Gastrocnemius medialis (tissue), 4 donors: Measurements from ENCODE around the gene GDF9. TPM values are rescaled to one million over a fixed set of nuclear protein-coding genes. Genes with fewer than 3 reads are reported as not detected.
A peak's percentile ranks its signal among the peaks of the same experiment; 100 is the strongest.

ENCODE experiments used
- ATAC-seq, 2 donors: fragments of 150-250 bp; one replicate each; pipeline ENCODE4 v1.9.1; 2016
- DNase-seq, 2 donors: peaks; one replicate each; pipeline ENCODE4 v3.0.0-alpha.2; 2019
- H3K27ac ChIP-seq, 4 donors: fragments of 200-600 bp; sonication (generic); 1 replicate in 1 of 4; 2 replicates in 3 of 4; pipeline ENCODE4 v1.5.1; 2016 to 2018; ENCODE audit warnings: mild to moderate bottlenecking in 2 of 4, moderate library complexity in 1 of 4
- H3K27me3 ChIP-seq, 3 donors: fragments of 200-600 bp; sonication (generic) in 2 of 3; 1 replicate in 1 of 3; 2 replicates in 2 of 3; pipeline versions ENCODE4 v1.5.1 to v1.6.0; 2016 to 2019; ENCODE audit warnings: mild to moderate bottlenecking in 1 of 3, moderate library complexity in 1 of 3
- H3K36me3 ChIP-seq, 2 donors: fragments of 200-600 bp; sonication (generic) in 1 of 2; one replicate each; pipeline ENCODE4 v1.5.1; 2017 to 2018
- H3K4me1 ChIP-seq, 2 donors: fragments of 200-600 bp; sonication (generic) in 1 of 2; one replicate each; pipeline ENCODE4 v1.5.1; 2016 to 2017; ENCODE audit warnings: mild to moderate bottlenecking in 2 of 2
- H3K4me3 ChIP-seq, 4 donors: fragments of 200-600 bp; sonication (generic) in 3 of 4; 1 replicate in 1 of 4; 2 replicates in 3 of 4; pipeline ENCODE4 v1.5.1; 2016 to 2019; ENCODE audit warnings: mild to moderate bottlenecking in 2 of 4
- H3K9me3 ChIP-seq, 3 donors: fragments of 200-600 bp; sonication (generic) in 2 of 3; 1 replicate in 1 of 3; 2 replicates in 2 of 3; pipeline ENCODE4 v1.5.1; 2016 to 2019
- POLR2A ChIP-seq, 2 donors: fragments of 450-650 bp; IDR thresholded peaks; one replicate each; pipeline ENCODE4 v1.6.1; 2017; ENCODE audit warnings: antibody characterized with exemption in 2 of 2, mild to moderate bottlenecking in 2 of 2, moderate library complexity in 2 of 2
- in situ Hi-C, 4 donors: fragments of 200-750 bp; cut with MboI; loops; one replicate each; pipeline versions ENCODE4 v1.15.0 to v1.8.0; 2017; ENCODE audit warnings: low sequenced_read_pairs in 4 of 4
- intact Hi-C: fragments of 100-400 bp; cut with DNase I; formaldehyde crosslinking; loops from one replicate; pipeline ENCODE4 v1.15.1; 2023; ENCODE audit warnings: low total_unique reads
- total RNA-seq, 4 donors: library from RNA; depleted of rRNA; stranded (reverse); fragments of >200 nt; gene quantifications; one replicate each; pipeline versions ENCODE4 v1.1.0 to v1.2.3, GENCODE V29; 2016
- TF ChIP-seq, protein P1 (sequence below), 5 experiments: fragments of 450-650 bp in 3 of 5; fragments of 200-600 bp in 2 of 5; sonication (generic) in 2 of 5; IDR thresholded peaks in 4 of 5; conservative IDR thresholded peaks in 1 of 5; 1 replicate in 4 of 5; 2 replicates in 1 of 5; pipeline ENCODE4 v1.5.1; 2016 to 2019; ENCODE audit warnings: antibody characterized with exemption in 5 of 5, mild to moderate bottlenecking in 3 of 5, moderate library complexity in 3 of 5

GDF9 gene
- total RNA-seq, 4 donors from 2014 or later = 0.13 to 2.5 (median 0.46) TPM; not detected in 1

DNA sequence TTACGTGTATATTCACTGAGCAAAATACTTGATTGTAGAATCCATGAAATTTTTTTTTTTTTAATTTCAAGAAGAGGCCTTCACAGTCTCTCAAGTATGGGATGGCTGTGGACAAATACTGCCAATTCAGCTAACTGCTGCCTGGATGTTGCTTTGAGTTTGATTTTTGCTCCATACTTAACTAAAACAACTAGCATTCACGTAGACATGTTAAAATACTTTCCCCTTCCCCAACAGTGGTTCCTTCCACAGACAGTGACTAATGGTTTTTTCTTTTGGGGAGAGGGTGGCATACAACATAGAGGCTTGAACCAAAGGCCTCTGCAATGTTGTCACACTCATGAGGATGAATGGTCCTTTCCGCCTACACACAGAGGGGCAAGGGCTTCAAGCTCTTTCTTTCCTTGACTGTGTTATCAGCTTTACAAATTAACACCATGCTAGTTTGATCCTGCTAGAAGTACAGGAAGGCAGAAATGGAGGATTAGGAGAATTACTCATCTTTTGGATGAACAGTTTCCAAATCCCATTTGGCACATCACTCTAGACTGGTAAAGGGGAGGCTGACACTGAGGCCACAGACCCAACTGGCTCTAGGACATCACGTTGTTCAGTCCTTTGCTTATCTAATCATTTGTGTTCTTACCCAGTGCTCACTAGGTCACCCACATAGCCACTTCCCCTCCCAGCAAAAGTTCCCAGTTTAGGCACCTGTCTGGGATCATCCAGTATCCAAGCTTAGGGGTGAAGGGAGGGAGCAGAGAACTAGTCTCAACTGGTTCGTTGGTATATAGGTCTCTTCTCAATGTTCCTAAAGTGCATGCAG, 5.4 kb upstream of the GDF9 start:
- Histone ChIP-seq H3K4me3 (no peak overlapping the region), H3K4me1 (peaks cover 39 to 41% of the 10 kb centered on the region in 2 donors), H3K9me3 (no peaks in the 10 kb centered on the region), H3K36me3 (peaks cover 0 to 35% of the 10 kb centered on the region in 2 donors), H3K27ac (peak overlapping the region in 2 of 4 donors; percentile 2 to 14), H3K27me3 (no peaks in the 10 kb centered on the region)
- intact Hi-C loops = no loop called here
- no peak for DNase-seq
- TF ChIP-seq POLR2A (IDR thresholded peaks at IDR 0.05) = no peak
- TF ChIP-seq, protein P1, sequence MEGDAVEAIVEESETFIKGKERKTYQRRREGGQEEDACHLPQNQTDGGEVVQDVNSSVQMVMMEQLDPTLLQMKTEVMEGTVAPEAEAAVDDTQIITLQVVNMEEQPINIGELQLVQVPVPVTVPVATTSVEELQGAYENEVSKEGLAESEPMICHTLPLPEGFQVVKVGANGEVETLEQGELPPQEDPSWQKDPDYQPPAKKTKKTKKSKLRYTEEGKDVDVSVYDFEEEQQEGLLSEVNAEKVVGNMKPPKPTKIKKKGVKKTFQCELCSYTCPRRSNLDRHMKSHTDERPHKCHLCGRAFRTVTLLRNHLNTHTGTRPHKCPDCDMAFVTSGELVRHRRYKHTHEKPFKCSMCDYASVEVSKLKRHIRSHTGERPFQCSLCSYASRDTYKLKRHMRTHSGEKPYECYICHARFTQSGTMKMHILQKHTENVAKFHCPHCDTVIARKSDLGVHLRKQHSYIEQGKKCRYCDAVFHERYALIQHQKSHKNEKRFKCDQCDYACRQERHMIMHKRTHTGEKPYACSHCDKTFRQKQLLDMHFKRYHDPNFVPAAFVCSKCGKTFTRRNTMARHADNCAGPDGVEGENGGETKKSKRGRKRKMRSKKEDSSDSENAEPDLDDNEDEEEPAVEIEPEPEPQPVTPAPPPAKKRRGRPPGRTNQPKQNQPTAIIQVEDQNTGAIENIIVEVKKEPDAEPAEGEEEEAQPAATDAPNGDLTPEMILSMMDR (IDR thresholded peaks at IDR 0.05 in 4 of 5, conservative IDR thresholded peaks at IDR 0.05 in 1 of 5) = no peak
- in situ Hi-C loops = loop anchor here in 2 of 4 donors (25.0 kb wide), 1 partner anchor 484 kb away; no protein-coding TSS in a partner anchor
- no peak for ATAC-seq

DNA sequence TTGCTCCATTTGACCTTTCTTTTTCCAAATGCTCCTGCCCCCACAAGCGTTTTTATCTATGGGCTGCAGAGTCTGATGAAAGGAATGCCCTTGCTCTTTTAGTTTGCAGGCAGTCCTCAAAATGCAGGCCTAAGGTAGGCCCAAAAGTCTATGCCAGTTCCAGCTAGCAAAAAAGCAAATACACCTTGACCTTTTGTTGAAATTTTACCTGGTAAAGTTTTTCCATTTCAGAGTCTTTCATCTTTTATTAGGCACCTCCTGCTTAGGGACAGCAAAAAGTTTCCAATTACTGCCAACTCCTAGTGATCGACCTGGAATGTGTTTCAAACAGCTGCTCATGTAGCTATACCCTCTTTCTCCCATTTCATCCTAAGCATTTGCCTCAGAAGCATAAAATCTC, 4.5 kb upstream of the GDF9 start:
- intact Hi-C loops = no loop called here
- in situ Hi-C loops = loop anchor here in 2 of 4 donors (25.0 kb wide), 1 partner anchor 484 kb away; no protein-coding TSS in a partner anchor
- no peaks in the 10 kb centered on the region for H3K27me3 ChIP-seq
- H3K4me1 ChIP-seq = peaks cover 37 to 39% of the 10 kb centered on the region in 2 donors
- no peak for DNase-seq
- peaks cover 0 to 35% of the 10 kb centered on the region in 2 donors for H3K36me3 ChIP-seq
- peak overlapping the region in 2 of 4 donors; percentile 14 to 26 for H3K27ac ChIP-seq
- no peak overlapping the region for H3K4me3 ChIP-seq
- ATAC-seq = no peak
- H3K9me3 ChIP-seq = no peaks in the 10 kb centered on the region
- TF ChIP-seq POLR2A (IDR thresholded peaks at IDR 0.05) = no peak
- TF ChIP-seq, protein P1 (IDR thresholded peaks at IDR 0.05 in 4 of 5, conservative IDR thresholded peaks at IDR 0.05 in 1 of 5) = no peak

DNA sequence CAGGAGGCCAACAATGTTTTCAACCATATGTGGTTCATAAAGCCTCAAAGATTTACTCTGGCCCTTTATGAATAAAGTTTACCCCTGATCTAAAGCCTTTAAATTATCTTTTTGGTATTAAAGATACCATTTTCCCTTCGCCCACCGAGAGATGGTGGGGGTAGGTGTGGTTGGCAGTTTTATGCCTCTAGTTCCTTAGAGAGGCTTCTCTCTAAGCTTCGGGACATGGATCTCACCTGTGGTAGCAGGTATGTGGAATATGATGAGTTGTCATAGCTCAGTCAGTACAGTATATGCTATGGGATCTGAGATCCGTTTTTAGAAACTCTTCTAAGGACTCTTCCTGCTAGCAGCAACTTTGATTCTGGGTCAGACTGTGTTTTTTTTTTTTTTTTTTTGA, 2.5 kb upstream of the GDF9 start:
- peaks cover 39 to 41% of the 10 kb centered on the region in 2 donors for H3K4me1 ChIP-seq

DNA sequence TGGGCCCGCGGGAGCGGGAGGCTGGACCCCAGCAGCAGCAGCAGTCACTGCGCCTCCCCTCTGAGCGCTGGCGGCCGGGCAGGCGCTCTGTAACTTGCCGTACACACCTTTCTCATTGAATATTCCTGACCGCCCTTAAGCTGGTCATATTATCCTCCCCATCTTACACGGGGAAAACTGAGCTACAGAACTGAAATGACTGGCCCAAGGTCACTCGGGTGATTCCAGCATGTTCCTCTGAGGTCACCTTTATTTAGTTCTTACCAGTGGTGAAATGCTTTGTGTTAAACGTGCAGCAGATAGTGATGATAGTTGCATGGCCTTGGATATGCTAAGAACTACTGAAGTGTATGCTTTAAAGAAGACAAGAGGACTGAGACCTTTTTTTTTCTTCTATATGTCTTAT, 780 bp upstream of the GDF9 start:
- H3K4me3 ChIP-seq = peak overlapping the region; percentile 63 to 92 (median 85)
- TF ChIP-seq, protein P1 (IDR thresholded peaks at IDR 0.05 in 4 of 5, conservative IDR thresholded peaks at IDR 0.05 in 1 of 5) = no peak
- TF ChIP-seq POLR2A (IDR thresholded peaks at IDR 0.05) = no peak

More for the DNA sequence above, 2.5 kb upstream of the GDF9 start:
- H3K4me3 ChIP-seq = no peak overlapping the region
- DNase-seq = no peak
- in situ Hi-C loops = loop anchor here in 2 of 4 donors (25.0 kb wide), 1 partner anchor 481 kb away; no protein-coding TSS in a partner anchor
- no peak for TF ChIP-seq POLR2A (IDR thresholded peaks at IDR 0.05)
- TF ChIP-seq, protein P1 (IDR thresholded peaks at IDR 0.05 in 4 of 5, conservative IDR thresholded peaks at IDR 0.05 in 1 of 5) = no peak
- no peak for ATAC-seq
- peaks cover 0 to 25% of the 10 kb centered on the region in 2 donors for H3K36me3 ChIP-seq
- intact Hi-C loops = loop anchor here (5.0 kb wide), 1 partner anchor 94 kb away; the partner anchor contains the start of gene AFF4
- H3K27ac ChIP-seq = peak overlapping the region in 1 of 4 donors; percentile 14
- no peaks in the 10 kb centered on the region for H3K9me3 ChIP-seq
- no peaks in the 10 kb centered on the region for H3K27me3 ChIP-seq

More for the DNA sequence above, 780 bp upstream of the GDF9 start:
- peaks cover 27 to 31% of the 10 kb centered on the region in 2 donors for H3K4me1 ChIP-seq
- DNase-seq (no peak), ATAC-seq (peak in 1 of 2 donors; percentile 9)
- in situ Hi-C loops = loop anchor here in 2 of 4 donors (25.0 kb wide), 1 partner anchor 480 kb away; no protein-coding TSS in a partner anchor
- intact Hi-C loops = loop anchor here (5.0 kb wide), 1 partner anchor 95 kb away; the partner anchor contains the start of gene AFF4
- peaks cover 0 to 25% of the 10 kb centered on the region in 2 donors for H3K36me3 ChIP-seq
- no peaks in the 10 kb centered on the region for H3K9me3 ChIP-seq
- H3K27me3 ChIP-seq = no peaks in the 10 kb centered on the region
- H3K27ac ChIP-seq = peak overlapping the region; percentile 83 to 93 (median 88)
